ENCODE data around the gene CACNA2D4. TPM values are rescaled to one million over a fixed set of nuclear protein-coding genes. Genes with fewer than 3 reads are reported as not detected.

Gene CACNA2D4, protein sequence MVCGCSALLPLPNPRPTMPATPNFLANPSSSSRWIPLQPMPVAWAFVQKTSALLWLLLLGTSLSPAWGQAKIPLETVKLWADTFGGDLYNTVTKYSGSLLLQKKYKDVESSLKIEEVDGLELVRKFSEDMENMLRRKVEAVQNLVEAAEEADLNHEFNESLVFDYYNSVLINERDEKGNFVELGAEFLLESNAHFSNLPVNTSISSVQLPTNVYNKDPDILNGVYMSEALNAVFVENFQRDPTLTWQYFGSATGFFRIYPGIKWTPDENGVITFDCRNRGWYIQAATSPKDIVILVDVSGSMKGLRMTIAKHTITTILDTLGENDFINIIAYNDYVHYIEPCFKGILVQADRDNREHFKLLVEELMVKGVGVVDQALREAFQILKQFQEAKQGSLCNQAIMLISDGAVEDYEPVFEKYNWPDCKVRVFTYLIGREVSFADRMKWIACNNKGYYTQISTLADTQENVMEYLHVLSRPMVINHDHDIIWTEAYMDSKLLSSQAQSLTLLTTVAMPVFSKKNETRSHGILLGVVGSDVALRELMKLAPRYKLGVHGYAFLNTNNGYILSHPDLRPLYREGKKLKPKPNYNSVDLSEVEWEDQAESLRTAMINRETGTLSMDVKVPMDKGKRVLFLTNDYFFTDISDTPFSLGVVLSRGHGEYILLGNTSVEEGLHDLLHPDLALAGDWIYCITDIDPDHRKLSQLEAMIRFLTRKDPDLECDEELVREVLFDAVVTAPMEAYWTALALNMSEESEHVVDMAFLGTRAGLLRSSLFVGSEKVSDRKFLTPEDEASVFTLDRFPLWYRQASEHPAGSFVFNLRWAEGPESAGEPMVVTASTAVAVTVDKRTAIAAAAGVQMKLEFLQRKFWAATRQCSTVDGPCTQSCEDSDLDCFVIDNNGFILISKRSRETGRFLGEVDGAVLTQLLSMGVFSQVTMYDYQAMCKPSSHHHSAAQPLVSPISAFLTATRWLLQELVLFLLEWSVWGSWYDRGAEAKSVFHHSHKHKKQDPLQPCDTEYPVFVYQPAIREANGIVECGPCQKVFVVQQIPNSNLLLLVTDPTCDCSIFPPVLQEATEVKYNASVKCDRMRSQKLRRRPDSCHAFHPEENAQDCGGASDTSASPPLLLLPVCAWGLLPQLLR
- total RNA-seq = 1 to 10 TPM in 2 of 4 donors, under 1 TPM in 2; 0.27 to 3.1 (median 0.92) TPM

DNA sequence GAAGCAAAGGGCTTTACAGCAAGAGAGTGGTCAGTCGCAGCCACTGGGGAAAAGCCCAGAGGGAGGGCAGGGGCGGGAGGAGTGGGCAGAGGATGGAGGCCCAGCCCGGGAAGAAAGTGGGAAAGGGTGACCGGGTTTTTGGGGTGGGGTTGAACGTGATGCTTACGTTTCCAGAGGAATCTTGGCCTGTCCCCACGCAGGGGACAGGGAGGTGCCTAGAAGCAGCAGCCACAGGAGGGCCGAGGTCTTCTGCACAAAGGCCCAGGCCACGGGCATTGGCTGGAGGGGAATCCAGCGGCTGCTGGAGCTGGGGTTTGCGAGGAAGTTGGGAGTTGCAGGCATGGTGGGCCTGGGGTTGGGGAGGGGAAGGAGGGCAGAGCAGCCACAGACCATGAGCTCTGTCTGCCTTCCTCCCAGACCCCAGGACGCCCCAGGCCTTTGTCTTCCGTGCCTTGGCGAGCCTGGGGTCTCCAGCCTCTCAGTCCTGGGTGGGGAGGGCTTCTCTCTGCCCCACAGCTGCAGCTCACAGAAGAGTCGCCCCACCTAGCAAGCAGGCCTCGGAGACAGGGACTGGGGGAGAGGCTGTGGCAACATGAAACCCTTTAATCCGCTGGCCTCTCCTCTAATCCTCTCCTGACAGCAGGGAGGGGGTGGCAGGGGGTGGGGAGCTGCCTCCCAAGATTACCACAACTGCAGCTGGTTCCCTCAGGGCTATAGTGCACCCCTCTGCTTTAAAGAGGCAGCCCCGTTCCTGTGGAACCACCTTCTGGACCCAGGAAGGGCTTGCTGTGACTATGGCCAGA lies at the start of gene CACNA2D4:
Gene CACNA2D4, minus strand, starts transcription at position 572 of the 803 bp plus-strand sequence. Its CDS starts 179 bp downstream, at position 393.
- Histone ChIP-seq H3K4me3 (peak within 1 kb of the TSS in 3 of 4 donors; percentile 13 to 47 (median 29)), H3K36me3 (no peaks in the 10 kb centered on the region), H3K27ac (peak within 1 kb of the TSS in 3 of 4 donors; percentile 58 to 76 (median 65)), H3K9me3 (no peaks in the 10 kb centered on the region), H3K4me1 (peaks cover 0 to 8% (median 0%) of the 10 kb centered on the region in 3 donors), H3K27me3 (peaks cover 0 to 10% (median 0%) of the 10 kb centered on the region in 4 donors)
- WGBS, 2 donors = 49 to 71% methylated on average over 9 to 11 of the region's 18 CpGs
- intact Hi-C loops (cut with DNase I) = no loop called here
- TF ChIP-seq, protein P1, sequence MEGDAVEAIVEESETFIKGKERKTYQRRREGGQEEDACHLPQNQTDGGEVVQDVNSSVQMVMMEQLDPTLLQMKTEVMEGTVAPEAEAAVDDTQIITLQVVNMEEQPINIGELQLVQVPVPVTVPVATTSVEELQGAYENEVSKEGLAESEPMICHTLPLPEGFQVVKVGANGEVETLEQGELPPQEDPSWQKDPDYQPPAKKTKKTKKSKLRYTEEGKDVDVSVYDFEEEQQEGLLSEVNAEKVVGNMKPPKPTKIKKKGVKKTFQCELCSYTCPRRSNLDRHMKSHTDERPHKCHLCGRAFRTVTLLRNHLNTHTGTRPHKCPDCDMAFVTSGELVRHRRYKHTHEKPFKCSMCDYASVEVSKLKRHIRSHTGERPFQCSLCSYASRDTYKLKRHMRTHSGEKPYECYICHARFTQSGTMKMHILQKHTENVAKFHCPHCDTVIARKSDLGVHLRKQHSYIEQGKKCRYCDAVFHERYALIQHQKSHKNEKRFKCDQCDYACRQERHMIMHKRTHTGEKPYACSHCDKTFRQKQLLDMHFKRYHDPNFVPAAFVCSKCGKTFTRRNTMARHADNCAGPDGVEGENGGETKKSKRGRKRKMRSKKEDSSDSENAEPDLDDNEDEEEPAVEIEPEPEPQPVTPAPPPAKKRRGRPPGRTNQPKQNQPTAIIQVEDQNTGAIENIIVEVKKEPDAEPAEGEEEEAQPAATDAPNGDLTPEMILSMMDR (IDR thresholded peaks at IDR 0.05) = no peak
- no peak for TF ChIP-seq POLR2A (IDR thresholded peaks at IDR 0.05)
- no peak for DNase-seq

DNA sequence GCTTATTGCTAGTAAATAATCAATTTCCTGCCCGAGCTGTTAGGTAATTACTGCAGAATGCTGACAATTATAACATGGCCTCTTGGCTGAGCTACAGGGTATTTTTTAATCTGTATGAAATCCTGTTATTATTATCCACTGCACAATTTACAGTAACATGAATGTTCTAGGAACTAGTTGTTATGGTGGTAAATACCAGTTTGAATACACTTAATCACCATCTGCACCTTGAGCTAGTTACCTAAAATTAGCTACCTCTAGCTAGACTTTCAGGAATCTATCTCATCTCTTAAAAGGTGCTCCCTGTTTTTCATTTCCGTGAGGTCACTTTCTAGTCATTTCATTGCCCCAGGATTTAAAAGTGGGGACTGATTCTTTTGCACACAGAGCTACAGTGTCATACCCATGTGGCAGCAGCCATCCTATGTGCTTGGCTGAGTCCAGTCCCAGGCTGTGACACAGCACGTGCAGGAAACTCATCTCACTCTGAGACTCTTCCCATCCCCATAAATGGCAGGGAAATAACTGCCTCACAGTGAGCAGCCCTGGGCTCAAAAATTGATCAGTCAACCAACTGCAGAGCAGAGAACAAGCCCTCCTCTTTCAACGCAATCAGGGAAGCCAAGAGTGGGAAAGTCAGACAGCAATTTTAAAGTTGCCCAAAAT lies 48.2 kb upstream of the CACNA2D4 start:
- no peak for TF ChIP-seq POLR2A (IDR thresholded peaks at IDR 0.05)
- TF ChIP-seq, protein P1 (IDR thresholded peaks at IDR 0.05) = no peak

DNA sequence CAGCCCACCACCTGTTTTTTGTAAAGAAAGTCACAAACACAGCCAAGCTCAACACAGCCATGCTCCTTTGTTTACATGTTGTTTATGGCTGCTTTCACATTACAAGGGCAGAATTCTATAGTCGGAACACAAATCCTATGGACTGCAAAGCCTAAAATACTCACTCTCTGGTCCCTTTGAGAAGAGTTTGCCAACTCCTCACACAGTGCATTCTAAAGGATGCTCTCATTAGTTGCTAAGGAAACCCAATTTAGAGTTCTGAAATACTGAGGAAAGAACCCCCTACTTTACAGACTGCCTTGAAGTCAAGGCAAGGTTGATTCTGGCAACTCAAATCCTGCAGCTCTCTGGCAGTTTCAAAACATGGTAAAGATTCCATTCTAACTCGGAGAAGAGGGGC lies 47.5 kb upstream of the CACNA2D4 start:
- Histone ChIP-seq H3K27me3 (no peaks in the 10 kb centered on the region), H3K4me1 (no peaks in the 10 kb centered on the region), H3K36me3 (peaks cover 0 to 46% (median 0%) of the 10 kb centered on the region in 3 donors), H3K27ac (peak overlapping the region in 2 of 4 donors; percentile 51 to 52), H3K9me3 (no peaks in the 10 kb centered on the region), H3K4me3 (no peak overlapping the region)
- TF ChIP-seq, protein P1 (IDR thresholded peaks at IDR 0.05) = no peak
- TF ChIP-seq POLR2A (IDR thresholded peaks at IDR 0.05) = no peak
- intact Hi-C loops (cut with DNase I) = no loop called here
- 66 to 96% methylated on average over 2 of the region's 2 CpGs for WGBS, 2 donors
- no peak for DNase-seq

More for the DNA sequence above, 48.2 kb upstream of the CACNA2D4 start:
- no peaks in the 10 kb centered on the region for H3K27me3 ChIP-seq
- peaks cover 0 to 41% (median 0%) of the 10 kb centered on the region in 3 donors for H3K36me3 ChIP-seq
- 64 to 82% methylated on average over 4 of the region's 4 CpGs for WGBS, 2 donors
- H3K4me3 ChIP-seq = no peak overlapping the region
- H3K9me3 ChIP-seq = no peaks in the 10 kb centered on the region
- DNase-seq = no peak
- intact Hi-C loops (cut with DNase I) = no loop called here
- H3K27ac ChIP-seq = peak overlapping the region in 3 of 4 donors; percentile 42 to 52 (median 51)
- no peaks in the 10 kb centered on the region for H3K4me1 ChIP-seq
